Kidney glomerular epithelial cell (primary cell): ENCODE results near the gene NNMT.

ENCODE experiments used
- DNase-seq: peaks from one replicate; lab custom pipeline; 2025; lab: John Stamatoyannopoulos, UW

Gene NNMT

GRCh38 chr11:114348200-114349191, 52.3 kb downstream of the NNMT start:
- DNase-seq: peak; percentile 78

- no peak for DNase-seq
Observed at GRCh38 chr11:114350022-114350421, 53.8 kb downstream of the NNMT start.

GRCh38 chr11:114353443-114353842, 57.2 kb downstream of the NNMT start:
- peak; percentile 14 for DNase-seq

- peak; percentile 94 for DNase-seq
Observed at GRCh38 chr11:114354076-114354475, 57.9 kb downstream of the NNMT start.

GRCh38 chr11:114358716-114359115, 62.5 kb downstream of the NNMT start:
- DNase-seq: peak; percentile 55

GRCh38 chr11:114359342-114359741, 63.1 kb downstream of the NNMT start:
- DNase-seq: no peak

GRCh38 chr11:114362326-114362725, 66.1 kb downstream of the NNMT start:
- DNase-seq: no peak

GRCh38 chr11:114362958-114363357, 66.8 kb downstream of the NNMT start:
- DNase-seq: no peak
